Measurements from ENCODE around the gene SNORC.

GRCh38 chr2:232911712-232912277 lies 41.7 kb downstream of the SNORC start:
- TF ChIP-seq CTCF (IDR thresholded peaks at IDR 0.05; ENCODE audit: low read depth, low read length, poor library complexity, severe bottlenecking) (no peak), EZH2phosphoT487 (IDR thresholded peaks at IDR 0.05; ENCODE audit: borderline replicate concordance, low read length) (no peak)

All from DOHH2 (cell line).